IMR-90 (cell line): ENCODE measurements around the gene RIPK1. TPM values are rescaled to one million over a fixed set of nuclear protein-coding genes. Genes with fewer than 3 reads are reported as not detected.

Source experiments
- ATAC-seq: fragments of 200-7000 bp; cut with Tn5 transposase; 2 replicates; pipeline ENCODE4 v1.9.1; 2020; ENCODE audit warnings: low read depth, mild to moderate bottlenecking, moderate library complexity
- BruUV-seq: library from RNA; stranded (reverse); fragments of 400-500 nt; replicated peaks from 2 replicates; lab custom pipeline; 2021; lab: Mats Ljungman, UMichigan
- CTCF ChIA-PET: fragments of 300-600 bp; formaldehyde crosslinking; extraction: SDS; loops from one replicate; lab custom pipeline; 2021; ENCODE audit warnings: antibody characterized with exemption; lab: Yijun Ruan, JAX
- POLR2A ChIA-PET: fragments of 300-600 bp; sonication (Branson Sonifier 250); formaldehyde crosslinking; loops from one replicate; lab custom pipeline; 2022; ENCODE audit warnings: antibody characterized with exemption; ENCODE audit not compliant: unreplicated experiment; lab: Charles Lee
- DNase-seq: peaks from one replicate; pipeline ENCODE4 v3.0.0; 2013
- H2AFZ ChIP-seq: replicated peaks from 2 replicates; pipeline ENCODE3; 2013; ENCODE audit warnings: low read length, mild to moderate bottlenecking; ENCODE audit not compliant: poor library complexity
- H2AK5ac ChIP-seq: 2 replicates; pipeline ENCODE4 v1.6.1; 2013; ENCODE audit warnings: low read depth, low read length, inconsistent platforms
- H2AK9ac ChIP-seq: replicated peaks from 2 replicates; pipeline ENCODE3; 2013; ENCODE audit warnings: mild to moderate bottlenecking, low read depth, low read length, moderate library complexity; ENCODE audit not compliant: poor library complexity
- H2BK120ac ChIP-seq: 2 replicates; pipeline ENCODE4 v1.6.1; 2013; ENCODE audit warnings: low read depth, low read length, inconsistent platforms
- H2BK15ac ChIP-seq: 3 replicates; pipeline ENCODE4 v1.6.1; 2013; ENCODE audit warnings: low read depth, low read length, inconsistent platforms
- H2BK20ac ChIP-seq: 2 replicates; pipeline ENCODE4 v1.6.1; 2013; ENCODE audit warnings: low read depth, mild to moderate bottlenecking, inconsistent platforms, low read length, moderate library complexity
- H2BK5ac ChIP-seq: 2 replicates; pipeline ENCODE4 v1.6.1; 2013; ENCODE audit warnings: mild to moderate bottlenecking, low read depth, low read length, inconsistent platforms; ENCODE audit not compliant: poor library complexity, severe bottlenecking
- H3K14ac ChIP-seq: replicated peaks from 2 replicates; pipeline ENCODE4 v1.6.1; 2013; ENCODE audit warnings: low read depth, low read length, inconsistent platforms
- H3K18ac ChIP-seq: 2 replicates; pipeline ENCODE4 v1.6.1; 2013; ENCODE audit warnings: low read depth, low read length, control low read depth
- H3K23ac ChIP-seq: 2 replicates; pipeline ENCODE4 v1.6.1; 2013; ENCODE audit warnings: low read depth, low read length, inconsistent platforms
- H3K27ac ChIP-seq: 2 replicates; pipeline ENCODE4 v1.5.1; 2013; ENCODE audit warnings: mild to moderate bottlenecking, control low read depth, low read length; ENCODE audit not compliant: insufficient read depth
- H3K27me3 ChIP-seq: 2 replicates; pipeline ENCODE4 v1.6.1; 2013; ENCODE audit warnings: low read length; ENCODE audit not compliant: control insufficient read depth, insufficient read depth
- H3K36me3 ChIP-seq: 2 replicates; pipeline ENCODE4 v1.6.1; 2013; ENCODE audit warnings: low read length, mixed read lengths; ENCODE audit not compliant: control insufficient read depth, insufficient read depth
- H3K4ac ChIP-seq: 2 replicates; pipeline ENCODE4 v1.6.1; 2013; ENCODE audit warnings: low read depth, low read length, inconsistent platforms
- H3K4me1 ChIP-seq: 2 replicates; pipeline ENCODE4 v1.6.1; 2013; ENCODE audit warnings: low read length, mixed read lengths; ENCODE audit not compliant: control insufficient read depth, insufficient read depth
- H3K4me2 ChIP-seq: 2 replicates; pipeline ENCODE4 v1.6.1; 2013; ENCODE audit warnings: low read depth, mild to moderate bottlenecking, control low read depth, low read length, moderate library complexity
- H3K4me3 ChIP-seq: 2 replicates; pipeline ENCODE4 v1.5.1; 2013; ENCODE audit warnings: low read depth, mild to moderate bottlenecking, control low read depth, low read length, moderate library complexity; ENCODE audit not compliant: insufficient read depth
- H3K56ac ChIP-seq: 2 replicates; pipeline ENCODE4 v1.6.1; 2013; ENCODE audit warnings: low read length, inconsistent platforms; ENCODE audit not compliant: insufficient read depth; ENCODE audit errors: extremely low read depth
- H3K79me1 ChIP-seq, 2 experiments: 2 replicates each; pipeline ENCODE4 v1.6.1; 2013; ENCODE audit warnings: low read length in 2 of 2, inconsistent platforms in 1 of 2, low read depth in 1 of 2
- H3K9ac ChIP-seq: 2 replicates; pipeline ENCODE4 v1.6.1; 2013; ENCODE audit warnings: low read depth, low read length, control low read depth
- H3K9me1 ChIP-seq: 2 replicates; pipeline ENCODE4 v1.6.1; 2013; ENCODE audit warnings: low read length, inconsistent platforms; ENCODE audit not compliant: insufficient read depth
- H3K9me3 ChIP-seq: 2 replicates; pipeline ENCODE4 v1.6.1; 2013; ENCODE audit warnings: low read length; ENCODE audit not compliant: control insufficient read depth, insufficient read depth
- H4K20me1 ChIP-seq: 2 replicates; pipeline ENCODE4 v1.6.1; 2013; ENCODE audit warnings: low read length, inconsistent platforms; ENCODE audit not compliant: insufficient read depth
- H4K5ac ChIP-seq: 2 replicates; pipeline ENCODE4 v1.6.1; 2013; ENCODE audit warnings: mild to moderate bottlenecking, low read depth, low read length, control low read depth
- H4K8ac ChIP-seq, 2 experiments: 2 replicates each; pipeline ENCODE4 v1.6.1; 2013; ENCODE audit warnings: low read depth in 2 of 2, low read length in 2 of 2, control low read depth in 1 of 2, inconsistent platforms in 1 of 2
- H4K91ac ChIP-seq: 2 replicates; pipeline ENCODE4 v1.6.1; 2013; ENCODE audit warnings: low read depth, low read length, inconsistent platforms; ENCODE audit not compliant: insufficient read depth
- FOS ChIP-seq: fragments of 150-350 bp; IDR thresholded peaks from 2 replicates; pipeline ENCODE4 v1.6.1; 2016; ENCODE audit warnings: low read depth, low read length
- MAFK ChIP-seq: IDR thresholded peaks from 2 replicates; pipeline ENCODE4 v1.6.1; 2012; ENCODE audit warnings: low read depth, low read length, improper control_type of control experiment
- RFX5 ChIP-seq: IDR thresholded peaks from 2 replicates; pipeline ENCODE4 v1.8.0; 2012; ENCODE audit warnings: low read depth, mild to moderate bottlenecking, low read length, moderate library complexity
- WGBS, 2 experiments: methylation state at CpG; one replicate each; pipeline versions ENCODE4 v1.1.5 to v1.1.7; 2013; ENCODE audit warnings: missing lambda C conversion rate in 2 of 2; ENCODE audit not compliant: insufficient read length in 1 of 2; ENCODE audit errors: extremely low coverage in 2 of 2; 5-methylcytosine and 5-hydroxymethylcytosine counted together
- dilution Hi-C: fragments of 300-500 bp; cut with HindIII; formaldehyde crosslinking; loops from one replicate; pipeline ENCODE4 v1.14.3; 2018; ENCODE audit warnings: low sequenced_read_pairs; ENCODE audit not compliant: unreplicated experiment
- in situ Hi-C: fragments of 300-500 bp; cut with MboI; formaldehyde crosslinking; loops from 3 replicates; pipeline ENCODE4 v1.14.3; 2019; ENCODE audit warnings: low sequenced_read_pairs, inconsistent platforms, mixed read lengths
- intact Hi-C: fragments of 100-400 bp; cut with micrococcal nuclease; formaldehyde crosslinking; loops from 2 replicates; pipeline ENCODE4 v1.10.0; 2022
- polyA plus RNA-seq, 3 experiments: library from polyadenylated mRNA; depleted of rRNA; stranded (reverse); fragments of >200 nt; gene quantifications; 2 replicates each; pipeline ENCODE4 v1.2.3, GENCODE V29; 2012; ENCODE audit warnings: low replicate concordance in 1 of 3
- total RNA-seq: library from RNA; depleted of rRNA; stranded (reverse); fragments of >200 nt; gene quantifications from 2 replicates; pipeline ENCODE4 v1.2.3, GENCODE V29; 2012
- TF ChIP-seq, protein P1 (sequence below): fragments of 150-350 bp; IDR thresholded peaks from 2 replicates; pipeline ENCODE4 v1.6.1; 2017; ENCODE audit warnings: mild to moderate bottlenecking, antibody characterized with exemption, low read length, low read depth

RIPK1 gene
- total and polyA plus RNA-seq, 2 of the 4 experiments (the other 2 are of a cell fraction) = 12.6 to 25.6 TPM

DNA sequence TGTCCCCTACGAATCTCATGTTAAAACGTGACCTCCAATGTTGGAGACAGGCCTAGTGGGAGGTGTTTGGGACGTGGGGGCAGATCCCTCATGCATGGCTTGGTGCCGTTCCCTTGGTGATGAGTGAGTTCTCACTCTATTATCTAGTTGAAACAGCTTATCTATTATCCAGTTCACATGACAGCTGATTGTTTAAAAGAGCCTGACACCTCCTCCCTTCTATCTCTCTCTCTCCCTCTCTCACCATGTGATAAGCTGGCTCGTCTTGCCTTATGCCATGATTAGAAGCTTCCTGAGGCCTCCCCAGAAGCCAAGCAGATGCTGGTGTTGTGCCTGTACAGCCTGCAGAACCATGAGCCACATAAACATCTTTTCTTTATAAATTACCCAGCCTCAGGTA is 32.9 kb upstream of the RIPK1 start:
- no peak overlapping the region for H2AK9ac ChIP-seq
- WGBS, 2 experiments = 30% methylated on average over 2 of the region's 5 CpGs; no CpG with 5 or more reads in 1 of the 2 experiments
- H3K79me1 ChIP-seq = no peaks in the 10 kb centered on the region

More for the DNA sequence above, 32.9 kb upstream of the RIPK1 start:
- H3K9me1 ChIP-seq = no peaks in the 10 kb centered on the region
- BruUV-seq = no TSS peak
- intact Hi-C loops = no loop called here
- no peak overlapping the region for H4K5ac ChIP-seq
- dilution Hi-C loops = no loop called here
- no peak overlapping the region for H3K4me2 ChIP-seq
- TF ChIP-seq MAFK (no peak), RFX5 (no peak), FOS (no peak)
- TF ChIP-seq, protein P1, sequence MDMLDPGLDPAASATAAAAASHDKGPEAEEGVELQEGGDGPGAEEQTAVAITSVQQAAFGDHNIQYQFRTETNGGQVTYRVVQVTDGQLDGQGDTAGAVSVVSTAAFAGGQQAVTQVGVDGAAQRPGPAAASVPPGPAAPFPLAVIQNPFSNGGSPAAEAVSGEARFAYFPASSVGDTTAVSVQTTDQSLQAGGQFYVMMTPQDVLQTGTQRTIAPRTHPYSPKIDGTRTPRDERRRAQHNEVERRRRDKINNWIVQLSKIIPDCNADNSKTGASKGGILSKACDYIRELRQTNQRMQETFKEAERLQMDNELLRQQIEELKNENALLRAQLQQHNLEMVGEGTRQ = no peak
- no peak overlapping the region for H2BK5ac ChIP-seq
- no peaks in the 10 kb centered on the region for H3K36me3 ChIP-seq
- no peaks in the 10 kb centered on the region for H3K9me3 ChIP-seq
- ChIA-PET CTCF (interaction anchor here (0.6 kb wide), 1 partner anchor 22 kb away, joined by 5 read pairs; no protein-coding TSS in a partner anchor), POLR2A (no interaction called here)
- no peak overlapping the region for H2BK15ac ChIP-seq
- no peak overlapping the region for H2BK20ac ChIP-seq
- no peak for ATAC-seq
- no peak overlapping the region for H3K27ac ChIP-seq
- H3K4me3 ChIP-seq = no peak overlapping the region
- no peaks in the 10 kb centered on the region for H3K4me1 ChIP-seq
- no peak overlapping the region for H3K56ac ChIP-seq
- in situ Hi-C loops = no loop called here
- no peak overlapping the region for H2BK120ac ChIP-seq
- no peak overlapping the region for H3K4ac ChIP-seq
- no peak overlapping the region for H3K18ac ChIP-seq
- H2AFZ ChIP-seq = no peak overlapping the region
- DNase-seq = no peak
- no peaks in the 10 kb centered on the region for H4K20me1 ChIP-seq
- no peak overlapping the region for H3K23ac ChIP-seq
- H4K8ac ChIP-seq = no peak overlapping the region
- H4K91ac ChIP-seq = no peak overlapping the region
- H3K9ac ChIP-seq = no peak overlapping the region
- peaks cover 11% of the 10 kb centered on the region for H3K27me3 ChIP-seq
- H2AK5ac ChIP-seq = no peak overlapping the region
- H3K14ac ChIP-seq = no peak overlapping the region
